Activated CD8-positive, alpha-beta memory T cell treated with anti-CD3 and anti-CD28 coated beads for 1 hour (primary cell): Measurements from ENCODE around the gene GRHL1.

ENCODE experiments used
- DNase-seq, 2 donors: peaks; one replicate each; pipeline ENCODE4 v3.0.0-alpha.2; 2020; ENCODE audit warnings: low read depth in 1 of 2; ENCODE audit errors: extremely low read depth in 1 of 2

The GRHL1 gene

DNA sequence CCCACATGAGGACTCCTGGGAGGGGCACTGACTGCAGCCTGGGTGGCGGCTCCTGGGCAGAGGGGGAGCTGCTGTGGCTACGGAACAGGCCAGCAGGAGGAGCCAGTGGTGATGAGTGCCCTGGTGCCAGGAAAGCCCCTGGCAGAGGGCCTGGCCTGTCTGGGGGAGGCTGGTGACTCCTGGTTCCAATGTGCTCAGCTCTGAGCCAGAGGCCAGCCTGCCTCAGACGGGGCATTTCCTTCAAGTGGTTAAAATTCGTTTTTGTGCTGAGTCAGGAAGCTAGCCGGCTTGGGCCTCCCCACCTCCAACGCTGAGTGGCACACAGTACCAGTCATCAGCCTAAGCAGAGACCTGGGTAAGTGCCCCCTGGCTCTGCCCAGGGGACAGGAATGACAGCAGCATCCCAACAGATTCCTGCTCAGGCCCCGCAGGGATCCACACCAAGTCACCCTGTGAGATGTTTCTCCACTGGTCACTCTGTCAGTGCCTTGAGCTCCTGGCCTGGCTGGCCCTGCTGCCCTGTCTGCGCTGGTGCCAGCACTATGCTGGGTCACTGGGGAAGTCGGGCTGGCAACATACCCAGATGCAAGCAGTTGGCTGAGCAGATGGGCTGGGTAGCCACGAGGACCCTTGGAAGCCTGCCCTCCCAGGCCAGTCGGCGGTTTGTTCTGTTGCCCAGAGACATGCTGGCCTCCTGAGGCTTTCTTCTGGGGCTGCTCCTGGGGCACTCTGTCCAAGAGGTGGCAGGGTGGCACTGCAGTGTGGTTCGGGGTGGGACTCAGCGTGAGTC is 84.8 kb downstream of the GRHL1 start:
- DNase-seq = peak in 1 of 2 donors; percentile 22

DNA sequence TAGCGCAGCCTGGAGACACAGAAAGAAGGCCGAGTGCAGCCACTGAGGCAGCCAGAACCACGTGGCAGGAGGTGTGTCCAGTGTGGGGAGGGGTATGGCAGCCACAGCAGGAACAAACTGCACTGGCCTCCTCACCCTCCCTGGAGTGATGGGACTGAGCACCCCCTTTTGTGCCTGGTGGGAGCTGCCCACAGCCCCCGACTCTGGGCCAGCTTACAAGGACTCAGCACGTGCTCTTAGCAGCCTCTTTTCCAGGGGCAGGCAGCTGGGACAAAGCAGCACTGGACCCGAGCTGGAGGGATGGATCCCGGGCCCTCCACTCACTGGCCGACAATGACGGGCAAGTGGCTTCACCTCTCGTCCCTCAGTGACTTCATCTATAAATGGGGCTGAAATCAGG is 86.6 kb downstream of the GRHL1 start:
- no peak for DNase-seq

DNA sequence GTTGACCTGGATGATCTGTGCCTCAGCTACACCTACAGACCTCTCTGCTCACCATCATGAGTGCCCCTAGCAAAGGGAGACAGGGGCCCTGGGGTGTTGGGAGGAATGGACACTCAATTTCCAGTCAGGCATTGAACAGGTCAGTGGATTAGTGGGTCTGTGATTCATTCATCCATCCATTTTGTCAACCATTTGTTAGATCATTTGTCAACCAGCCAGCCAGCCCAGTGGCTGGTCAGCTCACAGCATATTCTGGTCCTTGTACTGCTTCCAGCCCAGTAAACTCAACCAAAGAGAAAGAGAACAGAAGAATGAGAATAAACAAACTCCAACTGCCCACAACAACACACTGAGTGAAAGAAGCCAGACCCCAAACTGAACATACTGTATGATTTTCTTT is 87.2 kb downstream of the GRHL1 start:
- no peak for DNase-seq

DNA sequence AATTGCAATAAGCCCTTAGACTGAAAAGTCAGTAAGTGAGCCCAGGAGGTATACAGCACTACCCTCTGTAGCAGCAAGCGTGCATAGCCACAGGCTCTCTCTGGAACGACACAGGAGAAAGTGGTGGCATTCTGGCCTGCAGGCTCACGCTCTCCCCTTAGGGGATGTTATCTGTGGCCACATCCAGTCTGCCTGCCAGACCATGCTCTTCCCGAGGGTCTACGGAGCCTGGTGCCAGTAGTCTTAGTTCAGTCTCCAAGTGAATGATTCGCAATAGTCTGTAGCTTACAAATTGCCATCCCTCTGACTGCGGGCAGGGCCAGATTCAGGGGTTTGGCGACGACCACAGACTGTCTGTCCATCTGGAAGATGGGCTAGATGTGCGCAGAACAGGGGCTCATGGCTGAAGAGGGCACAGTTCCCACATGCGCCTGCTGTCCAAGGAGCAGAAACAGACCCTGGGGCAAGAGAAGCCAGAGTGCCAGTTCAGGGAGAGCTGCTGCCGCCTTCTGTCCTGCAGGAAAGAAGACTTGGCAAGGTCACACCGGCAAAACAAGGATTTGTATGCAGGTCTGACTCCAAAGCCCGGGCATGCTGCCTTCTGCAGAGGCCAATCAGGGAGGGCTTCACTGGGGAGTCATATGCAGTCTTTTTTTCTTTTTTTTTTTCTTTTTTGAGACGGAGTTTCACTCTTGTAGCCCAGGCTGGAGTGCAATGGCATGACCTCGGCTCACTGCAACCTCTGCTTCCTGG is 88.3 kb downstream of the GRHL1 start:
- no peak for DNase-seq

DNA sequence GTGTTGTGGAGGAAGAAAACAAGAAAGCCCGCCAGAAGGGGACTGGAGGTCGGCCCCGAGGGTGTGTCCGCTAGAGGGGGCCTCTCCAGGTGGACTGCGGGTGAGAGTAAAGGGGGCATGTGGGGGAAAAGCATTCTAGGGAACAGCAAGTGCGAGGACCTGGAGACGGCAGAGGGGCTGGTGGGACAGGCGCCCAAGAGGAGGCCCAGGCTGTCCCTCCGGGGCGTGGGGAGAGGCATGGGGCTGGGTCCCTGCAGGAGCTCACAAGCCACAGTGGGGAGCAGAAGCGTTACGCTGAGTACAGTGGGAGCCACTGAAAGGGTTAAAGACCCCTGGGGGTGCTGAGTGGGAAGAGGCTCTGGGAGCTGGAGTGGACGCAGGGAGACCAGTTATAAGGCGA is 90.2 kb downstream of the GRHL1 start:
- DNase-seq = no peak

DNA sequence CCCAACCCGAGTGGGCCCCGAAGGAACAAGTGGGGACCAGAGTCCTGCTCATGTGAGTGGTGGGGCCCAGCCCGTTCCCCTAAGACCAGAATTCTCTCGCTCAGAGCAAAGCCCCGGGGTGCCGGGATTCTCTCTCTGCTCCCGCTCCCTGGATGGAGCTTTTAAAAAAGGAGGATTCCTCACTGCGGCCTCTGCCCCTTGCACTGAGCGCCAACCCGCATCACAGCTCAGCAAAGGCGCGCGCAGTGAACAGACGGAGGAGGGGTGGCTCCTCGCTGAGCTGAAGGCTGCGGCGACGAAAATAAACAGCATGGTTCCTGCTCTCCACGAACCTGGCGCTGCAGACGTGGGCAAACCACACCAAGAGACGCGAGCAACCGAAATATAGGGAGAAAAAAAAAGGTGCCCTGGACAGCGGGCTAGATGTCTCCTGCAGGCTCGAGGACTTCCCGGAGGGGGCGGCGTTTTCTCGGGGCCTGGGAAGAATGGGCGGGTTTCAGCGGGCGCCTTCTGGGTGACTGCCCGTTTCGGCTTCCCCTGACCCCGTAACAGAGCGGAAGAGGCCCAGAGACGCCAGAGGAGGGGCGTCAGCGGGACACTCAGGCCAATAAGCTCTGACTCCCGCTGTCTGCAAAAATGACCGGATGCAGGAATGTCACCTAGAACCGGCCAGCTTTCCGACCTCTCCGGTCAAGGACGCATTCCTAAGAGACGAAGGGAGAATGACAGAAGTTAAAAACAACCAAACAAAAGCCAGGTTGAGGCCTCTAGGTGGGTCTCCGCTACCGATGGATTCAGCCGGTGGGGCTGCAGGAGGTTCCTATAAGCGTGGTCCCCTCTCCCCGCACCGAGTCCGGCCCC is 91.0 kb downstream of the GRHL1 start:
- no peak for DNase-seq

DNA sequence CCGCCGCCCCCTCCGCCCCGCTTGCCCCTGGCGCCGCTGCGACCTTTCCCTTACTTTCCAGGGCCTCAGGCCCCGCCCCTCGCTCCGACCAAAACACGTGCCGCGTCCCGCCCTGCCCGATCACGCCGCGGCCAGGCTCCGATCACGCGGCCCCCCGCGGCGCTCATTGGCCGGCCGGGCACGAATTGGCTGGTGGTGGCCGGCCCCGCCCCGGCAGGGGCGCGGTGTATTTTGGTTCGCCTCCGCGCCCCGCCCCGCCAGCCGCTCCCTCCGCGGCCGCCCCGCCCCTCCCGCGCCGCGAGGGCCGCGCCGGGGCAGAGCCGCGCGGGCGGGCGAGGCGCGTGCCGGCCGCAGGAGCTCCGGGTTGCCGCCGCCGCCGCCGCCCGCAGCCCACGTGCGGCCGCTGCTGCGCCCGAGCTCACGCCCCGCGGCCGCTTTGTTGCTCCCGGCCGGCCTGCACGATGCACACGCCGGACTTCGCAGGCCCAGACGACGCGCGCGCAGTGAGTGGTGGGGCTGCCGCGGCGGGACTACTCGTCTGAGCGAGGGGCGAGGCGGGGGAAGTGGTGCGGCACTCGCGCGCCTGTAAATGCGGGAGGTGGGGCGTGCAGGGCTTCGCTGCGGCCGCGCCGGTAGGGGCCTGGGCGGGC is 91.9 kb downstream of the GRHL1 start, which contains the start of gene KLF11:
KLF11 (plus strand) TSS at position 295 of the 650 bp plus-strand sequence; CDS start at position 462, 167 bp downstream.
- DNase-seq = peak; percentile 58 to 78

DNA sequence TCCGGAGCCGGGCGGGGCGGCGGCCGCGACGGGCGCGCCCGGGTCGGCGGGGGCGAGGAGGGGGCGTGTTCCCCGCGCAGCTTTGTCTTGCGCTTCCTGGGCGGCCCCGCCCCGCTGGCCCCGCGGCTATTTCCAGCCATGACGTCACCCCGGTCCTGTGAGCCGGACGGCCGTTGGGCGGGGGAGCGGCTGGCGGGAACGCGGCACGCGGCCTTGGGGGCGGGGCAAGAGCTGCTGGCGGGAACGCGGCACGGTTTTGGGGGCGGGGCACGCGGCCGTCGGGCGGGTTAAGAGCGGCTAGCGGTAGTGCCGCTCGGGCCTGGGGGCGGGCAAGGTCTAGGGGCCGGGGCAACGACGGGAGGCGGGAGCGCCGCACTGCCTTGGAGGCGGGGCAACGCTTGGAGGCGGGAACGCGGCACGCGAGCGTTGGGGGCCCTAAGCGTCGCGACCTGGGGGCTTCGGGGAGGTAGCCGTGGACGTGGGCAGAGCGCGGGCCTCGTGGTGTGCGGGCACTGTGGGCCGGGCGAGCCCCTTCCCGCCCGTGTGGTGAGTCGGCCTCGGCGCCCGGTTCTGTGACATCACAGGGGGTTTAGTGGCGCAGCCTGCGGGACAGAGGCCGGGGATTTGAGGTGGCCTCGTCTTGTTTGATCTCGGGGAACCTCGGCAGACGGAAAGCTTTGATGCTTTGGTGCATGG is 92.6 kb downstream of the GRHL1 start:
- peak; percentile 88 to 97 for DNase-seq

DNA sequence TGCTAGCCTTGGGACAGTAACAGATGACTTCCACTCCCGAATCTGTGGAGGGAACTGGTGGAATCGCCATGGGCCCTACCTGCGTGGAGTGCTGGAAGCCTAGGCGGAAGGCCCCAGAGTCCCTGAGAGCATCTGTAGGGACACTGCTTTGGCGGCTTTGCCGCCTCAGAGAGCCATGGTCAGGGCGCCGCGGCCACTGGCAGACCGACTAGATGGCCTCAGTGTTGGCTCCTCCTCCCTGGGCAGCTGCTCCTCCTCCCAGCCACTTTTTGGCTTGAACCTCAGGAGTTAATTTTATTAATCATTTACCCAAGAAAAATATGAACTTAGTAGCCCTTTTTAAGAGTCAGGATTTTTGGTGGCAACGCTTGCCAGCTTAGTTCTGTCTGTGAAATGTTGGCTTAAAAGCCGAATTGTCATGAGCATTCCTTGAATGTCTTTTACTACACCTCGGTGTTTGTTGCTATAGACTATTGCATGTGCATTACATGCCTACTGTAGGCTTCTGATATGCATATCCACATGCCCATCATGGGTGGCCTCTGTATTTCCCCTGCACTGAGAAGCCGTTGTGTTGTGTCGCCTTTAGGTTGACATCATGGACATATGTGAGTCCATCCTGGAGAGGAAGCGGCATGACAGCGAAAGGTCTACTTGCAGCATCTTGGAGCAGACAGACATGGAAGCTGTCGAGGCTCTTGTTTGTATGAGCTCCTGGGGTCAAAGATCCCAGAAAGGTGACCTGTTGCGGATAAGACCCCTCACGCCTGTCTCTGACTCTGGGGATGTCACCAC is 94.3 kb downstream of the GRHL1 start:
- no peak for DNase-seq

DNA sequence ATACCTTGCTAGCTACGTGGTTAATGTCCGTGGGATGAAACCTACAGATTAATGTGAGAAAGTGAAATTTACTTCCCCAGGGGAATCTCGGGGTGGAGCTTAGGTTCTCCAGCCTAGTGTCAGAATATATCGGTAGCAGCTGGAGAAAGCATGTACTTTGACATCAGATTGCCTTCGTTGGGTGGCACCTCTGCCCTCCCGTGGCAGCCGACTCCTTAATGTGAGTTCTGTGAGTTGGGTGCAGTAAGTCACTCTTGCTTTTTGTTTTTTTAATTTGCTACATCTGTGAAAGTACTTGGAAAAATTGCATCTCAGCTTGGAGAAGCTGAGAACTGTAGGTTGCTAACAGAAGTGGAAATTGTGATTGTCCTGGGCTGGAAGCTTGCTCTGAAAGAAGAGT is 95.4 kb downstream of the GRHL1 start:
- DNase-seq = no peak

DNA sequence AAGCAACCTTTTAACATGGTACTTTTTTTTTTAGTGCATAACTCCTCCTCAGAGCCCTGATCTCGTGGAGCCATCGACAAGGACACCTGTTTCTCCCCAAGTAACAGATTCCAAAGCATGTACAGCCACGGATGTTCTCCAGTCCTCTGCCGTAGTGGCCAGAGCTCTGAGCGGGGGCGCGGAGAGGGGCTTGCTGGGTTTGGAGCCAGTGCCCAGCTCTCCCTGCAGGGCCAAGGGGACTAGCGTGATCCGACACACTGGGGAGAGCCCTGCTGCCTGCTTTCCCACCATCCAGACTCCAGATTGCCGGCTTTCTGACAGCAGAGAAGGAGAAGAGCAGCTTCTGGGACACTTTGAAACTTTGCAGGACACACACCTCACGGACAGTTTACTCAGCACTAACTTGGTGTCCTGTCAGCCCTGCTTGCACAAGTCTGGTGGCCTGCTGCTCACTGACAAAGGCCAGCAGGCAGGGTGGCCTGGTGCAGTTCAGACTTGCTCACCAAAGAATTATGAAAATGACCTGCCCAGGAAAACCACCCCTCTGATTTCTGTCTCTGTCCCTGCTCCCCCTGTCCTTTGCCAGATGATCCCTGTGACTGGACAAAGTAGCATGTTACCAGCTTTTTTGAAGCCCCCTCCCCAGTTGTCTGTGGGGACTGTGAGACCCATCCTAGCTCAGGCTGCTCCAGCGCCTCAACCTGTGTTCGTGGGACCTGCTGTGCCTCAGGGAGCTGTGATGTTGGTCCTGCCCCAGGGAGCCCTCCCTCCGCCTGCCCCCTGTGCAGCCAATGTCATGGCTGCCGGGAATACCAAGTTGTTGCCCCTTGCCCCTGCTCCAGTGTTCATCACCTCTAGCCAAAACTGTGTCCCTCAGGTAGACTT is 96.4 kb downstream of the GRHL1 start:
- no peak for DNase-seq

DNA sequence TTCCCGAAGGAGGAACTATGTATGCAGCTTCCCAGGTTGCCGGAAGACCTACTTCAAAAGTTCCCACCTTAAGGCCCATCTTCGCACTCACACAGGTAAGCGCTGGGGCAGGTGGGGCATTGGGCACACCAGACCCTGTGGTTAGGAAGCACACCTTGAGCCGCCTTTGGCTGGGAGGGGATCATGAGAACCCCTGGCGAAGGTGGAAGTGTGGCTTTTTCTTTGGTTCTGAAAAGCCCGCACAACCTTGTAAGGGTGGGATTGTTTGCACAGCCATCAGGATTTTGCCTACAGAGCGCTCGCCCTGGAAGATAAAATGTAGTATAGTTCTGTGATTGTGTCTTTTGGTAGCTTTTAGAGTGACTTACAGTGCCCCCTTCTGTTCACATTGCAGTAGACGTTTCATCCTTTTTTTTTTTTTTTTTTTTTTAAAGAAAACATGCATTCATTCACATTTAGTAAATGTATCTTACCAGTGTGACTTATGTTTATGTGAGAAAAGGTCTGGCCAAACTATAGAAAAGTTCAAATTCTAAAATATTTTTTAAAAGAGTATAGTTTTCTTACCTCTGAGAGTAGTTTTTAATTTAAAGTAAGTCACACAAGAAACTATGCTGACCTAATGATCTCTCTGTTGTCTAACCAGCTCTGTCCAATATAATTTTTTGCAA is 97.1 kb downstream of the GRHL1 start:
- no peak for DNase-seq
